Endothelial cell (in vitro differentiated cells): Measurements from ENCODE around the gene DAPP1. TPM values are rescaled to one million over a fixed set of nuclear protein-coding genes. Genes with fewer than 3 reads are reported as not detected.

ENCODE experiments used
- DNase-seq: peaks from one replicate; pipeline ENCODE4 v3.0.0; 2021; ENCODE audit warnings: low spot score
- H3K27ac Mint-ChIP-seq: one replicate; pipeline ENCODE4 v1.8.0; 2021; ENCODE audit warnings: mixed read lengths, inconsistent platforms; ENCODE audit not compliant: unreplicated experiment
- H3K27me3 Mint-ChIP-seq: one replicate; pipeline ENCODE4 v1.8.0; 2021; ENCODE audit warnings: mild to moderate bottlenecking, moderate library complexity, mixed read lengths, inconsistent platforms; ENCODE audit not compliant: unreplicated experiment
- H3K36me3 Mint-ChIP-seq: one replicate; pipeline ENCODE4 v1.8.0; 2021; ENCODE audit warnings: mild to moderate bottlenecking, low read depth, mixed read lengths, inconsistent platforms; ENCODE audit not compliant: unreplicated experiment
- H3K4me1 Mint-ChIP-seq: one replicate; pipeline ENCODE4 v1.8.0; 2021; ENCODE audit warnings: mild to moderate bottlenecking, mixed read lengths, inconsistent platforms; ENCODE audit not compliant: unreplicated experiment
- H3K4me3 Mint-ChIP-seq: one replicate; pipeline ENCODE4 v1.8.0; 2021; ENCODE audit warnings: mild to moderate bottlenecking, mixed read lengths, inconsistent platforms; ENCODE audit not compliant: unreplicated experiment
- H3K9me3 Mint-ChIP-seq: one replicate; pipeline ENCODE4 v1.8.0; 2021; ENCODE audit warnings: mixed read lengths, inconsistent platforms; ENCODE audit not compliant: unreplicated experiment
- total RNA-seq: library from RNA; stranded (reverse); fragmentation: NEBNext Ultra II Directional; extraction: Animal tissue kit (Norgen Biotek cat#: 25700); gene quantifications from one replicate; pipeline ENCODE4 v1.2.1, GENCODE V29; 2021; ENCODE audit not compliant: unreplicated experiment
- TF ChIP-seq, protein P1 (sequence below): fragments of 200-600 bp; sonication (generic); IDR thresholded peaks from one replicate; pipeline ENCODE4 v1.5.0; 2021; ENCODE audit warnings: antibody characterized with exemption; ENCODE audit not compliant: unreplicated experiment

DAPP1 gene
- total RNA-seq, 1 donor from 2014 or later: not detected

DNA sequence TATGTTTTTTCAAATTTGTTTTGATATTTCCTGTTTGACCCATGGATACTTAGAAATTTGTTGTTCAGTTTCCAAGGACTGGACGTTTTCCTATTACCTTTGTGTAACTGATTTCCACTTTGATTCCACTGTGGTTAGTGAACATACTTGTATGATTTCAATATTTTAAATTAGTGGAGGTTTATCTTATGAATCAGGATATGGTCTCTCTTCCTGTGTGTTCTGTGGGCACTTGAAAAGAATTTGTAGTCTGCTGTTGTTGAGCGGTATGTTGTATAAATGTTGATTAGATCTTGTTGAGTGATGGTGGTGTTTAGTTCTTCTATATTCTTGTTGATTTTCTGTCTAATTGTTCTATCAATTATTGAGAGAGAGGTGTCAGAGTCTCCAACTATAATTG, 98.8 kb downstream of the DAPP1 start:
- Mint-ChIP-seq H3K36me3 (peaks cover 37% of the 10 kb centered on the region), H3K9me3 (no peaks in the 10 kb centered on the region), H3K4me1 (no peaks in the 10 kb centered on the region), H3K27ac (peak overlapping the region; percentile 46), H3K4me3 (peak overlapping the region; percentile 51), H3K27me3 (no peaks in the 10 kb centered on the region)
- TF ChIP-seq, protein P1, sequence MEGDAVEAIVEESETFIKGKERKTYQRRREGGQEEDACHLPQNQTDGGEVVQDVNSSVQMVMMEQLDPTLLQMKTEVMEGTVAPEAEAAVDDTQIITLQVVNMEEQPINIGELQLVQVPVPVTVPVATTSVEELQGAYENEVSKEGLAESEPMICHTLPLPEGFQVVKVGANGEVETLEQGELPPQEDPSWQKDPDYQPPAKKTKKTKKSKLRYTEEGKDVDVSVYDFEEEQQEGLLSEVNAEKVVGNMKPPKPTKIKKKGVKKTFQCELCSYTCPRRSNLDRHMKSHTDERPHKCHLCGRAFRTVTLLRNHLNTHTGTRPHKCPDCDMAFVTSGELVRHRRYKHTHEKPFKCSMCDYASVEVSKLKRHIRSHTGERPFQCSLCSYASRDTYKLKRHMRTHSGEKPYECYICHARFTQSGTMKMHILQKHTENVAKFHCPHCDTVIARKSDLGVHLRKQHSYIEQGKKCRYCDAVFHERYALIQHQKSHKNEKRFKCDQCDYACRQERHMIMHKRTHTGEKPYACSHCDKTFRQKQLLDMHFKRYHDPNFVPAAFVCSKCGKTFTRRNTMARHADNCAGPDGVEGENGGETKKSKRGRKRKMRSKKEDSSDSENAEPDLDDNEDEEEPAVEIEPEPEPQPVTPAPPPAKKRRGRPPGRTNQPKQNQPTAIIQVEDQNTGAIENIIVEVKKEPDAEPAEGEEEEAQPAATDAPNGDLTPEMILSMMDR: no peak
- no peak for DNase-seq

DNA sequence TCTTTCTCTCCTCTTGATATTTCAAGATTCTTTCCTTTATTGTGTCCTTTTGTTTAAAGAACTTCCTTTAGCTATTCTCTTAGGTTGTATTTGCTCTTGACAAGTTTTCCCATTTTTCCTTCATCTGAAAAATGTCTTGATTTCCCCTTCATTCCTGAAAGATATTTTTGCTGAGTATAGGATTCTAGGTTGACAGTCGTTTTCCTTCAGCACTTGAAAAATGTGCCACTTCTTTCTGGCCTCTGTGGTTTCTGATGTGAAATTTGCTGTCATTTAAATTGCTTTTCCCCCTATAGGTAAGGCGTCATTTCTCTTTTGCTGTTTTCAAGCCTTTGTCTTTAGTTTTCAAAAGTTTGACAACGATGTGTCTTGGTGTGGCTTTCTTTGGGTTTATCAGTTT, 100.9 kb downstream of the DAPP1 start:
- Mint-ChIP-seq H3K36me3 (peaks cover 41% of the 10 kb centered on the region), H3K9me3 (no peaks in the 10 kb centered on the region), H3K27me3 (no peaks in the 10 kb centered on the region), H3K27ac (no peak overlapping the region), H3K4me3 (peak overlapping the region; percentile 6), H3K4me1 (no peaks in the 10 kb centered on the region)
- no peak for DNase-seq
- TF ChIP-seq, protein P1: no peak

DNA sequence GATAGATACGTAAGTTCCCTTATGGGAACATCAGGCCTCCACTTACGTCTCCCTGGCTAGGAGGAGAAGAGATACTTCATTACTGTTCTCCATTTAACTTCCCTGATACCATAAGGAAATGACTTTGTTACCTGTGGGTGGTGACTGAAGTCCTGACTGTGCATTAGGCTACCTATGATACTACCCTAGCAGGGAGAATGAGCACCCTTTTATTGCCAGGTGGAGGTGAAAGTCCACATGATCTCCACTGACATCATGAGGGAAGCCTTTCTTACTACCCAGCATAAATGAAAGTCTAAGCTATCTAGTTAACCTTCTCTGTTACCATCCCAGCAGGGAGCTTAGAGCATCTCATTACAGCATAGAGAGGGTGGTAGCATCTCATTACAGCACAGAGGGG, 102.0 kb downstream of the DAPP1 start:
- Mint-ChIP-seq H3K4me3 (no peak overlapping the region), H3K27ac (no peak overlapping the region)

More for the DNA sequence above, 102.0 kb downstream of the DAPP1 start:
- no peak for DNase-seq
- H3K36me3 Mint-ChIP-seq: peaks cover 41% of the 10 kb centered on the region
- no peaks in the 10 kb centered on the region for H3K9me3 Mint-ChIP-seq
- H3K4me1 Mint-ChIP-seq: no peaks in the 10 kb centered on the region
- no peaks in the 10 kb centered on the region for H3K27me3 Mint-ChIP-seq
- TF ChIP-seq, protein P1: no peak

Other genes starting within 250 kb of the DAPP1 start
- 0.26 TPM for gene MTTP, start 242.0 kb upstream of the DAPP1 start, total RNA-seq
- gene C4orf54, start 159.0 kb upstream of the DAPP1 start, total RNA-seq: not detected
- 41.8 TPM for gene LAMTOR3, start 77.6 kb downstream of the DAPP1 start, total RNA-seq
- gene DNAJB14, start 129.8 kb downstream of the DAPP1 start, total RNA-seq: 55.2 TPM
- gene H2AZ1, start 133.4 kb downstream of the DAPP1 start, total RNA-seq: 318 TPM